H1 (cell line): ENCODE data around the gene TDRD5. TPM values are rescaled to one million over a fixed set of nuclear protein-coding genes. Genes with fewer than 3 reads are reported as not detected.

ENCODE experiments used
- CTCF ChIA-PET: fragments of 300-600 bp; sonication (Branson Sonifier 250); formaldehyde crosslinking; loops from one replicate; lab custom pipeline; 2021; ENCODE audit not compliant: partially characterized antibody; lab: Charles Lee
- POLR2A ChIA-PET: fragments of 300-600 bp; sonication (Branson Sonifier 250); formaldehyde crosslinking; loops from one replicate; lab custom pipeline; 2021; ENCODE audit warnings: inconsistent platforms; ENCODE audit not compliant: partially characterized antibody; lab: Charles Lee
- DNase-seq, 2 experiments: peaks; one replicate each; pipeline versions ENCODE4 v3.0.0 to v3.0.0-alpha.2; 2010 to 2022; ENCODE audit warnings: low spot score in 2 of 2, low read depth in 1 of 2, mixed read lengths in 1 of 2
- FAIRE-seq: peaks from 2 replicates; lab custom pipeline; 2011; peaks lifted over from hg19 to GRCh38; lab: Jason Lieb, UNC
- H2AFZ ChIP-seq: 2 replicates; pipeline ENCODE4 v1.8.1; 2012; ENCODE audit warnings: low read length, inconsistent platforms
- H2AK5ac ChIP-seq: 2 replicates; pipeline ENCODE4 v1.6.1; 2013; ENCODE audit warnings: low read depth, low read length
- H2BK120ac ChIP-seq: replicated peaks from 2 replicates; pipeline ENCODE3; 2013; ENCODE audit warnings: low read depth, low read length, inconsistent platforms
- H2BK12ac ChIP-seq: 2 replicates; pipeline ENCODE4 v1.6.1; 2013; ENCODE audit warnings: low read depth, low read length
- H2BK15ac ChIP-seq: 2 replicates; pipeline ENCODE4 v1.6.1; 2013; ENCODE audit warnings: low read length
- H2BK20ac ChIP-seq: 2 replicates; pipeline ENCODE4 v1.6.1; 2013; ENCODE audit warnings: low read length
- H2BK5ac ChIP-seq: 2 replicates; pipeline ENCODE4 v1.6.1; 2013; ENCODE audit warnings: low read depth, low read length
- H3K14ac ChIP-seq: 2 replicates; pipeline ENCODE4 v1.6.1; 2013; ENCODE audit warnings: inconsistent platforms; ENCODE audit not compliant: insufficient read length
- H3K18ac ChIP-seq: 2 replicates; pipeline ENCODE4 v1.6.1; 2013; ENCODE audit warnings: low read length; ENCODE audit errors: extremely low read depth
- H3K23ac ChIP-seq: 2 replicates; pipeline ENCODE4 v1.6.1; 2013; ENCODE audit warnings: inconsistent platforms; ENCODE audit not compliant: insufficient read length
- H3K23me2 ChIP-seq: 2 replicates; pipeline ENCODE4 v1.6.1; 2013; ENCODE audit warnings: low read depth, low read length
- H3K27ac ChIP-seq: 2 replicates; pipeline ENCODE4 v1.6.1; 2011; ENCODE audit warnings: low read depth, low read length, inconsistent platforms
- H3K27me3 ChIP-seq, 4 experiments: replicated peaks in 1 of 4; 1 replicate in 1 of 4; 2 replicates in 3 of 4; pipeline versions ENCODE4 v1.6.1 to v1.8.1; 2011 to 2013; ENCODE audit warnings: low read length in 3 of 4, mild to moderate bottlenecking in 3 of 4, inconsistent platforms in 2 of 4, mixed read lengths in 2 of 4, moderate library complexity in 1 of 4; ENCODE audit not compliant: control insufficient read depth in 3 of 4, insufficient read depth in 3 of 4; ENCODE audit errors: extremely low read depth in 1 of 4
- H3K36me3 ChIP-seq, 4 experiments: 2 replicates each; pipeline versions ENCODE4 v1.6.1 to v1.8.1; 2011 to 2013; ENCODE audit warnings: mild to moderate bottlenecking in 4 of 4, low read length in 3 of 4, moderate library complexity in 2 of 4, control low read depth in 1 of 4, inconsistent platforms in 1 of 4; ENCODE audit not compliant: insufficient read depth in 4 of 4, control insufficient read depth in 2 of 4
- H3K4ac ChIP-seq: replicated peaks from 2 replicates; pipeline ENCODE3; 2013; ENCODE audit warnings: low read length, low read depth, mixed read lengths, inconsistent platforms; ENCODE audit not compliant: insufficient read length
- H3K4me1 ChIP-seq, 4 experiments: replicated peaks in 1 of 4; 1 replicate in 1 of 4; 2 replicates in 3 of 4; pipeline versions ENCODE4 v1.6.1 to v1.8.1; 2011 to 2013; ENCODE audit warnings: low read length in 3 of 4, inconsistent platforms in 2 of 4, mixed read lengths in 1 of 4; ENCODE audit not compliant: insufficient read depth in 4 of 4, control insufficient read depth in 3 of 4
- H3K4me2 ChIP-seq, 2 experiments: 2 replicates each; pipeline versions ENCODE4 v1.6.1 to v1.8.1; 2011 to 2013; ENCODE audit warnings: low read depth in 2 of 2, low read length in 2 of 2, control low read depth in 1 of 2, inconsistent platforms in 1 of 2, mild to moderate bottlenecking in 1 of 2; ENCODE audit not compliant: insufficient read depth in 1 of 2
- H3K4me3 ChIP-seq, 4 experiments: fragments of 200-600, 300-600 bp in 1 of 4; sonication (generic), shearing (Covaris generic), sonication (Bioruptor Twin) in 1 of 4; 2 replicates each; pipeline versions ENCODE4 v1.5.1 to v1.8.1; 2011 to 2016; ENCODE audit warnings: low read length in 4 of 4, low read depth in 3 of 4, control low read depth in 2 of 4, inconsistent platforms in 2 of 4, mild to moderate bottlenecking in 2 of 4, mixed read lengths in 1 of 4, moderate library complexity in 1 of 4; ENCODE audit not compliant: insufficient read depth in 2 of 4; ENCODE audit errors: extremely low read depth in 1 of 4
- H3K56ac ChIP-seq: replicated peaks from 2 replicates; pipeline ENCODE3; 2013; ENCODE audit warnings: low read depth, mild to moderate bottlenecking, mixed read lengths, low read length, inconsistent platforms; ENCODE audit not compliant: insufficient read length
- H3K79me1 ChIP-seq: 2 replicates; pipeline ENCODE4 v1.6.1; 2013; ENCODE audit warnings: low read depth, low read length, control low read depth
- H3K79me2 ChIP-seq, 2 experiments: 2 replicates each; pipeline versions ENCODE4 v1.6.1 to v1.8.1; 2012 to 2013; ENCODE audit warnings: low read length in 2 of 2, mild to moderate bottlenecking in 2 of 2, inconsistent platforms in 1 of 2; ENCODE audit not compliant: insufficient read depth in 2 of 2, control insufficient read depth in 1 of 2
- H3K9ac ChIP-seq, 4 experiments: replicated peaks in 1 of 4; 1 replicate in 1 of 4; 2 replicates in 3 of 4; pipeline versions ENCODE4 v1.6.1 to v1.8.1; 2011 to 2013; ENCODE audit warnings: low read depth in 3 of 4, low read length in 3 of 4, control low read depth in 2 of 4, mild to moderate bottlenecking in 2 of 4, moderate library complexity in 2 of 4, inconsistent platforms in 1 of 4; ENCODE audit errors: extremely low read depth in 1 of 4
- H3K9me3 ChIP-seq, 2 experiments: 2 replicates each; pipeline versions ENCODE4 v1.6.1 to v1.8.1; 2012 to 2013; ENCODE audit warnings: mild to moderate bottlenecking in 2 of 2, moderate library complexity in 2 of 2, control low read depth in 1 of 2, inconsistent platforms in 1 of 2, low read depth in 1 of 2, low read length in 1 of 2, mixed read lengths in 1 of 2; ENCODE audit not compliant: insufficient read depth in 2 of 2
- H4K20me1 ChIP-seq, 2 experiments: replicated peaks in 1 of 2; 2 replicates each; pipeline versions ENCODE3 to v1.8.1; 2011 to 2013; ENCODE audit warnings: inconsistent platforms in 2 of 2, low read length in 2 of 2, mild to moderate bottlenecking in 1 of 2; ENCODE audit not compliant: insufficient read depth in 2 of 2, control insufficient read depth in 1 of 2
- H4K5ac ChIP-seq: 2 replicates; pipeline ENCODE4 v1.6.1; 2013; ENCODE audit warnings: low read length, low read depth, mixed read lengths, inconsistent platforms; ENCODE audit not compliant: insufficient read length
- H4K8ac ChIP-seq: 2 replicates; pipeline ENCODE4 v1.8.0; 2013; ENCODE audit warnings: mild to moderate bottlenecking, moderate library complexity, low read length, inconsistent platforms; ENCODE audit not compliant: insufficient read depth; ENCODE audit errors: extremely low read depth
- H4K91ac ChIP-seq: replicated peaks from 2 replicates; pipeline ENCODE3; 2013; ENCODE audit warnings: low read length, mixed read lengths, inconsistent platforms; ENCODE audit not compliant: insufficient read length
- BCL11A ChIP-seq, 2 experiments: IDR thresholded peaks; one replicate each; pipeline ENCODE4 v1.6.1; 2011; ENCODE audit warnings: low read depth in 2 of 2, low read length in 2 of 2, mild to moderate bottlenecking in 2 of 2
- CREB1 ChIP-seq: IDR thresholded peaks from 2 replicates; pipeline ENCODE4 v1.6.1; 2012; ENCODE audit warnings: inconsistent platforms
- JUN ChIP-seq: IDR thresholded peaks from 2 replicates; pipeline ENCODE4 v1.6.1; 2011; ENCODE audit warnings: low read depth, mild to moderate bottlenecking, improper control_type of control experiment, low read length
- TCF12 ChIP-seq: IDR thresholded peaks from 2 replicates; pipeline ENCODE4 v1.6.1; 2011; ENCODE audit warnings: low read depth, mild to moderate bottlenecking, low read length
- ZNF274 ChIP-seq: IDR thresholded peaks from 2 replicates; pipeline ENCODE4 v1.7.0; 2012; ENCODE audit warnings: low read length, borderline replicate concordance; ENCODE audit errors: extremely low read depth
- WGBS, 2 experiments: shearing (Covaris generic) in 1 of 2; methylation state at CpG; one replicate each; pipeline versions ENCODE4 v1.1.6 to v1.1.7; 2013 to 2015; ENCODE audit warnings: low lambda C conversion rate in 2 of 2, mixed read lengths in 2 of 2, inconsistent platforms in 1 of 2, low coverage in 1 of 2, missing lambda C conversion rate in 1 of 2; ENCODE audit not compliant: insufficient replicate concordance in 2 of 2, insufficient coverage in 1 of 2, insufficient read length in 1 of 2; ENCODE audit errors: extremely low coverage in 1 of 2, missing lambda C conversion rate in 1 of 2; 5-methylcytosine and 5-hydroxymethylcytosine counted together
- polyA plus RNA-seq, 7 experiments: library from polyadenylated mRNA; depleted of rRNA in 3 of 7; stranded (reverse) in 5 of 7; unstranded in 2 of 7; fragments of >200 nt in 5 of 7; fragments of 200-250 nt in 2 of 7; gene quantifications; 1 replicate in 5 of 7; 2 replicates in 1 of 7; 4 replicates in 1 of 7; pipeline versions ENCODE4 v1.2.1 to v1.2.3, GENCODE V29; 2011 to 2013; ENCODE audit warnings: missing spikeins in 2 of 7, mixed read lengths in 2 of 7
- total RNA-seq: library from RNA; stranded (reverse); fragmentation: NEBNext Ultra II Directional; extraction: Animal tissue kit (Norgen Biotek cat#: 25700); gene quantifications from 2 replicates; pipeline ENCODE4 v1.2.1, GENCODE V29; 2021
- TF ChIP-seq, protein P1 (sequence below): IDR thresholded peaks from 2 replicates; pipeline ENCODE4 v1.6.1; 2012; ENCODE audit warnings: low read length, inconsistent platforms

The TDRD5 gene
- total and polyA plus RNA-seq, 2 of the 8 experiments (the other 6 are each of a cell fraction or from before 2014, with no cell fraction given), result 0.53 to 1.4 TPM

DNA sequence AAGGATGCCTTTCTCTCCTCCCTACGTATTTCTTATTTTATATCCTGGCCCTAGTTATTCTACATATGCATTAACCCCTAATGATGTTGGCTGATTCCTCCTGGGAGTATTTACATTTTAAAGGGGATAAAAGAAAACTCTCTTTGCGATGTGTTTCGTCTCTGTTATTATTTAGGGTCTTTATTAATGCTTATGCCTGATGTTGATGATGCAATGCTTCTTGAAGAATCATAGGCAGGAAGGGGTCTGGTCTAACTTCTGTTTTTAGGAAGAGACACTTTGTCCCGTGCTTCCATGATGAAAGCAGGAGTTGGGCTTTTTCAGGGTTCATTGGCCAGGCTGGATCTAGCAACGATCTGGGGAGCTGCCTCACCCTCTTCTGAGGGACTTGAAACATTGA lies 15.1 kb upstream of the TDRD5 start:
- CTCF ChIA-PET, result interaction anchor here (0.5 to 2.7 kb wide), 4 partner anchors 10 to 214 kb away, joined by 3 to 10 read pairs (median 4); partner anchors contain the start of gene TDRD5
- DNase-seq, result no peak
- WGBS, 2 experiments, result 39% methylated on average over 5 of the region's 5 CpGs; no CpG with 5 or more reads in 1 of the 2 experiments

More for the DNA sequence above, 15.1 kb upstream of the TDRD5 start:
- Histone ChIP-seq H3K23ac (no peak overlapping the region), H3K56ac (no peak overlapping the region), H3K18ac (no peak overlapping the region), H4K20me1 (no peaks in the 10 kb centered on the region), H3K9me3 (no peaks in the 10 kb centered on the region; a peak in 1 of 4 replicates), H3K14ac (no peak overlapping the region), H3K4me2 (peak overlapping the region; percentile 67 to 74), H4K8ac (no peak overlapping the region), H2AK5ac (no peak overlapping the region), H4K91ac (no peak overlapping the region), H2BK15ac (no peak overlapping the region), H3K4me3 (peak overlapping the region in 3 of 4 experiments; percentile 40 to 65 (median 48); a peak in 4 of 8 replicates), H3K4me1 (no peaks in the 10 kb centered on the region; a peak in 1 of 7 replicates), H3K27me3 (peaks cover 19 to 35% (median 32%) of the 10 kb centered on the region in 4 experiments), H3K79me2 (no peaks in the 10 kb centered on the region), H2BK12ac (no peak overlapping the region), H3K4ac (no peak overlapping the region), H2AFZ (no peak overlapping the region), H2BK5ac (no peak overlapping the region), H3K23me2 (peaks cover 7% of the 10 kb centered on the region; the same call in 1 of the 2 replicates), H3K36me3 (no peaks in the 10 kb centered on the region), H3K9ac (no peak overlapping the region), H3K79me1 (no peaks in the 10 kb centered on the region), H3K27ac (no peak overlapping the region), H4K5ac (no peak overlapping the region), H2BK120ac (no peak overlapping the region), H2BK20ac (no peak overlapping the region)
- FAIRE-seq, result no peak
- POLR2A ChIA-PET, result interaction anchor here (1.4 kb wide), 1 partner anchor 8 kb away, joined by 4 read pairs; no protein-coding TSS in a partner anchor
- TF ChIP-seq TCF12 (no peak), JUN (no peak), ZNF274 (no peak), BCL11A (IDR thresholded peaks at IDR 0.05; ENCODE audit: low read depth in 2 of 2, low read length in 2 of 2) (no peak), CREB1 (no peak)
- TF ChIP-seq, protein P1, sequence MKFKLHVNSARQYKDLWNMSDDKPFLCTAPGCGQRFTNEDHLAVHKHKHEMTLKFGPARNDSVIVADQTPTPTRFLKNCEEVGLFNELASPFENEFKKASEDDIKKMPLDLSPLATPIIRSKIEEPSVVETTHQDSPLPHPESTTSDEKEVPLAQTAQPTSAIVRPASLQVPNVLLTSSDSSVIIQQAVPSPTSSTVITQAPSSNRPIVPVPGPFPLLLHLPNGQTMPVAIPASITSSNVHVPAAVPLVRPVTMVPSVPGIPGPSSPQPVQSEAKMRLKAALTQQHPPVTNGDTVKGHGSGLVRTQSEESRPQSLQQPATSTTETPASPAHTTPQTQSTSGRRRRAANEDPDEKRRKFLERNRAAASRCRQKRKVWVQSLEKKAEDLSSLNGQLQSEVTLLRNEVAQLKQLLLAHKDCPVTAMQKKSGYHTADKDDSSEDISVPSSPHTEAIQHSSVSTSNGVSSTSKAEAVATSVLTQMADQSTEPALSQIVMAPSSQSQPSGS, result no peak
